ENCODE results near the gene LZTFL1.

The LZTFL1 gene

DNA sequence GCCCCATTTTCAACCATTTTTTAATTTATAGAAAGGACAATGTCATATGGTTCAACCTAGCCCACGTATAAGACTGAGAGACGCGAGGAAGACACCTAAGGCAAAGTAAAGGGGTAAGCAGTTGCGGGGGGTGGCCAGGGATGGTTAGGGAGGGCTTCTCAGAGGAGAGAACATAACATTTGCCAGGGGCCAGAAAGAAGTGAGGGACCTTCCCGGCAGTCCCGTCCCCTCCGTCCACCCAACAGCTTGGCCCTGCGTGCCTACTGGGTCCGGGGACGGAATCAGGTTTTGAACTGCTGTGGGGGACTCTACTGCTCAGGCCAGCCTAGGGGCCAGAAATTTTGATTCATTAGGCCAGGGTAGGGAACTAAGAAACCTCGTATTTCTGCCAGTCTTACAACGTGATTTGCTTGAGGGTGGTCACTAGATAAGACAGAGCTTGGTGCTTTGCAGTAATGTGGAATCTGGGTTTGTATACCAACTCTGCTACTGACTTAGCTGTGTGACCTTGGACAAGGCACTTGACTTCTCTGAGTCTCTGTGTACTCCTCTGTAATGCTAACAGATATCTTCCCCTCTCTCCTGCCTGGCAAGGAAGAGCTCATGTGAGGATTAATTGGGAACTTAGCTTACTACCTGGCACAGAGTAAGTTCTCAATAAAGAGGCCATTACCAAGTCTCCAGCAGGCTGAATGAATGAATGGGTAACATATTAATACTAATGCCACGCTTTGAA is 44.8 kb downstream of the LZTFL1 start:
- TF ChIP-seq, protein P1, sequence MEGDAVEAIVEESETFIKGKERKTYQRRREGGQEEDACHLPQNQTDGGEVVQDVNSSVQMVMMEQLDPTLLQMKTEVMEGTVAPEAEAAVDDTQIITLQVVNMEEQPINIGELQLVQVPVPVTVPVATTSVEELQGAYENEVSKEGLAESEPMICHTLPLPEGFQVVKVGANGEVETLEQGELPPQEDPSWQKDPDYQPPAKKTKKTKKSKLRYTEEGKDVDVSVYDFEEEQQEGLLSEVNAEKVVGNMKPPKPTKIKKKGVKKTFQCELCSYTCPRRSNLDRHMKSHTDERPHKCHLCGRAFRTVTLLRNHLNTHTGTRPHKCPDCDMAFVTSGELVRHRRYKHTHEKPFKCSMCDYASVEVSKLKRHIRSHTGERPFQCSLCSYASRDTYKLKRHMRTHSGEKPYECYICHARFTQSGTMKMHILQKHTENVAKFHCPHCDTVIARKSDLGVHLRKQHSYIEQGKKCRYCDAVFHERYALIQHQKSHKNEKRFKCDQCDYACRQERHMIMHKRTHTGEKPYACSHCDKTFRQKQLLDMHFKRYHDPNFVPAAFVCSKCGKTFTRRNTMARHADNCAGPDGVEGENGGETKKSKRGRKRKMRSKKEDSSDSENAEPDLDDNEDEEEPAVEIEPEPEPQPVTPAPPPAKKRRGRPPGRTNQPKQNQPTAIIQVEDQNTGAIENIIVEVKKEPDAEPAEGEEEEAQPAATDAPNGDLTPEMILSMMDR (conservative IDR thresholded peaks at IDR 0.05) = no peak
- no peak for TF ChIP-seq ZFX (IDR thresholded peaks at IDR 0.05)
- H3K27ac ChIP-seq = no peak overlapping the region

DNA sequence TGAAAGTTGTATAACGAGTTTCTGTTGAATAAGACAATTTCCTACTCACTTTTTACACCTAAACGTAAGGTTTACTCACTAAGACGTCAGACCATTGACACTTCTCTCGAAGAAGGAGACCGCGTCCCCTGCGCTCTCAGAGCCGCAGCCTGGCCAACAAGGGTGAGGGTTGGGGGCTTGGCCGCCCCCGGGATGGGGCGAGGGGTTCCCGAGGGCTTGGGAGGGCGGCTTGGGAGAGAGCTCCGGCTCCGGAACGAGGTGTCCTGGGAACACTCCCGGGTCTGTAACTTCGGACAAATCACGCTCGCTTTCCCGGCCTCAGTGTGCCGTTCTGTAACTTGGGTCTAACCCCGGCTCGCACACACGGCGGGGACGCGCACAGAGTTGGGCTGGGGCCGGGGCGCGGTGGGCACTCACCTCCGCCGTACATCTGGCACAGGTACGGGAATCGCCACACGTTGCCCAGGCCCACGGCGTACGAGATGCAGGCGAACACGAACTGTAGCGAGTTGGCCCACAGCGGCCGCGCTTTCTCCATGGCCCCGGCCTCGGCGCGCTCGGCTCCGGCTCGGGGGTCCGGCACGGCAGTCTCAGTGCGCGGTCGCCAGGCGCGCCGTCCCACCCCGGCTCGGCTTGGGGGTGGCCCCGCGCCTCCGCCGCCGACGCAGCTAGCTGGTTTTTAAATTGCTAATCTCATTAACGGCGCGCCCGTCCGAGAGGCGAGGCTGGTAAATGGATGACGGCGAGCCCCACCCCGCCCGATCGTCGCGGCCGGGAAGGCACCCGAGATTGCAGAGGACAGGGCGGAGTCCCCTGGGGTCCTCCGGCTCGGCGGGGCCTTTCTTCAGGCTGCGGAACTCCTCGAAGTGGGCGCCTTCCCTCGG is 45.8 kb downstream of the LZTFL1 start, which contains the start of gene SLC6A20:
TSS of gene SLC6A20 (minus strand) at position 655 of the 884 bp plus-strand sequence. CDS start at position 538, 117 bp downstream.
- H3K27ac ChIP-seq = no peak within 1 kb of the TSS
- TF ChIP-seq, protein P1 (conservative IDR thresholded peaks at IDR 0.05) = no peak
- TF ChIP-seq ZFX (IDR thresholded peaks at IDR 0.05) = no peak

DNA sequence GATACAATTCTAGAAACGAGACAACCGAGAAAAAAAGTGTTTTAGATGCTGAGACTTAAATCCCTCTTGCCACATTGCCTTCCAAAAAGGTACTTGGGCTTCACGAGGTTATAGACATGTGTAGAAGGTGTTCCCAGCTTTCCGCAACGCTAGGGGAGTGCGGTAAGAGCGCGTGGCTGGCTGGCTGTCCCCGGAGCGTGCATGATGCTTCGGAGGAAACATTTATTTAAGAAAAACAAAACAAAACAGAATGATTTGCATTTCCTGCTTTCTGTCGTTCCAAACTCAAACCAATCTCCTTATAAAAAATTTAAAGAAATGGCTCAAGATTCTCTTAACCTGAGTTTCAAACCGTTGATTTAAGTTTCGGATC is 46.4 kb downstream of the LZTFL1 start:
- no peak overlapping the region for H3K27ac ChIP-seq
- TF ChIP-seq ZFX (IDR thresholded peaks at IDR 0.05) = no peak
- TF ChIP-seq, protein P1 (conservative IDR thresholded peaks at IDR 0.05) = no peak

DNA sequence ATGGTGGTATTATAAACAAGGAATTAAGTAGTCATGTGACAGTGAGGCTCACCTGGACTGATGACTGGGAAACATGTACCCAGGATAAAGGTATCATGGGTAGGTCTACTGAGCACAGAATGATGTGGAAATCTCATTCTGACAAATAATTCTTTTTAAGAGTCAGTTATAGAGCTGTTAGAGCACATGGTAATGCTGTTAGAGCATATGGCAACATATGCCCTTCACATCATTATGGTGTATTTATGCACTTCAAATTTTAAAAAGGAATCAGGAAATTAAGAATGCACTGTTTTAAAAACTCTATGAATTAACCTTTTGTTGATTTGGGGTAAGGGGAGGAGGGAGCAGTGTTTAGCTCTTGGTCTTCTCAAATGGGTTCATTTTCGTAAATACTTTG is 47.3 kb downstream of the LZTFL1 start:
- TF ChIP-seq ZFX (IDR thresholded peaks at IDR 0.05) = no peak
- TF ChIP-seq, protein P1 (conservative IDR thresholded peaks at IDR 0.05) = no peak
- no peak overlapping the region for H3K27ac ChIP-seq

DNA sequence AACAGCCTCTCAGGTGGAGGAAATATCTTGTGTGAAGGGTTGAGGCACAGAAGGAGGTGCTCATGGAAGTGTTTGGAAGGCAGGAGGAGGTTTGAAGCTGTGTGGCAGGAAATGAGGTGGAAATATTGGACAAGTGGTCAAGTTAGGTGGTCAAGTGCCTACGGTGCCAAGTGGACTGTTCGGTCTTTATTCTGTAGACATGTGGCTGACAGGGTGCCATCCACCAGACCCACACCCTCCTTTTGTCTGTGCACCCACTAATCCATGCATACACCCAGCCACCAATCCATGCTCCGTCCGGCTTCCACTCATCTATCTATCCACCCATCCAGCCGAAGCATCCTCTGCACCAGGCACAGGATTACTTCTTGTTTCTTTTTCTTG is 47.8 kb downstream of the LZTFL1 start:
- no peak for TF ChIP-seq ZFX (IDR thresholded peaks at IDR 0.05)
- TF ChIP-seq, protein P1 (conservative IDR thresholded peaks at IDR 0.05) = no peak
- no peak overlapping the region for H3K27ac ChIP-seq

DNA sequence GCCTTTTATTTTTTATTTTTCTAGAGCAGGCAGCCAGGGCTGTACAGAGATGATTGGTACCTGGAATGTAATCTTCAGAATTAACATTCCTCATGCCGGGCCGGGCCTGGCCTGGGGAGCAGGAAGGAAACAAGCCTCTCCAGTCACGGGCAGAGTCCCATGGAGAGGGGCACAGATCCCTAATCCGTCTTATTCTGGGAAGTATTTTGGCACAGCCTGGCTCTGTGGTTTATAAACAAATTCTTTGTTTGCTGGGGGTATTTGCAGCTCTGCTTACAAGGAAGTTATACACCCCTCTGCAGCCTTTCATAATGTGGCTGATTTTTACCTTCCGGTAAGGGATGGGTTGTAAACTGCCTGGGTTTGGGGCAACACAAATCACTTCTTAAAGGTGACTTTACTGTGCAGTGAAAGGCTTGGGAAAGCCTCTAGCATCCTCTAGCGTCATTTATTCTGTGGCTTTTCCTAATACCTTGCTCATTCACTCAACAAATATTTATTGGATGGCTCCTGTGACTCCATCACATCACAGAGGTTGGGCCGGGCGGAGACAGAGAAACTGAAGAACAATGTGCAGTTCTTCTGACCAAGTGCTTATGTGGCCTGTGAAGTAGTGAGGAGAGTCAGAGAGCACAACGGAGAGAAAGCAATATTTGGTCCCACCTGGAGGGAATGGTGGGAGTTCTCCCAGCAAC is 48.3 kb downstream of the LZTFL1 start:
- no peak for TF ChIP-seq ZFX (IDR thresholded peaks at IDR 0.05)
- TF ChIP-seq, protein P1 (conservative IDR thresholded peaks at IDR 0.05) = no peak; the same call in 1 of the 2 replicates
- H3K27ac ChIP-seq = no peak overlapping the region
